HG02571 (cell line): ENCODE data around the gene PDIK1L.

ENCODE experiments used
- ATAC-seq: cut with Tn5 transposase; IDR thresholded peaks from one replicate; pipeline ENCODE4 v1.9.1; 2021; ENCODE audit warnings: mild to moderate bottlenecking, moderate library complexity; ENCODE audit not compliant: unreplicated experiment

Gene PDIK1L

DNA sequence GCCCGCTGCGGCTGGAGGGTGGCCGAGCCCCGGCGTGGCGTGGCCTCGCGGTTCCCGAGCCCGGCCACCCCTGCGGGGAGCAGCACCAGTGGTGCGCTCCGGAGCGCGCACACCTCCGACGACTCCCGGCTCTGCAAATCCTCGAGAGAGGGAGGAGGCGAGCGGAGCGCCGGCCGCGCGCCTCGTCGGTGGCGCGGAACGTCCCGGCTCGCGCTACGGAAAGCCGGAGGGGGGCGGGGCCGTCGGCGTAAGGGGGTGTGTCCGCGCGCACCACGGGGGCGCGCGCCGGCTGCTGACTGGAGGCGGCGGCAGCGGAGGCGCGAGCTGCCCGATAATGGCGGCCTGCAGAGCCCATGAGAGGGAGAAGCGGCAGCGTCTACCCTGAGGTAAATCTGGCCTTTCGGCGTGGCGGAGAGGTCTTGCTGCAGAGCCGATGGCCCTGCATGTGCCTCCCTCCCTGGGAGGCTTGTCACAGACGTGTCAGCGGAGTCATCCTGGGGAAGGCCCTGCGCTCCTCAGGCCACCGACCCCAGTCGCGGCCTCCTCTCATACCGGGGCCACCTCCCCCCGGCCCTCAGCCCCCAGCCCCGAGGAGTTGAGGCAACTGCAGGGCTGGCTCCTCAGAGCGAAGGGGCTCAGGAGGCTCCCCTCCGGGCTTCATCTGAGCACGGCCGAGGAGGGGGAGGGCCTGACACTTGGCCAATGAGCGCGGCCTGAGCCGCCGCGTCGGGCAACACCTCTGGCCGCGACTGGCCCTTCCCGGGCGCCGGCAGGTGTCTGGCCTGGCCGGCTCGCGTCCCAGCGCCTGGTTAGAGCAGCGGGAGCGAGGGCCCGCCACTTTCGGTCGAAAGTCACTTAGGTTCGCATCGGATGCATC, at the start of gene PDIK1L:
Gene PDIK1L (plus strand): TSS at position 295 of the 877 bp plus-strand sequence. CDS start 2,485 bp downstream, outside the sequence.
- peak; percentile 59 for ATAC-seq

DNA sequence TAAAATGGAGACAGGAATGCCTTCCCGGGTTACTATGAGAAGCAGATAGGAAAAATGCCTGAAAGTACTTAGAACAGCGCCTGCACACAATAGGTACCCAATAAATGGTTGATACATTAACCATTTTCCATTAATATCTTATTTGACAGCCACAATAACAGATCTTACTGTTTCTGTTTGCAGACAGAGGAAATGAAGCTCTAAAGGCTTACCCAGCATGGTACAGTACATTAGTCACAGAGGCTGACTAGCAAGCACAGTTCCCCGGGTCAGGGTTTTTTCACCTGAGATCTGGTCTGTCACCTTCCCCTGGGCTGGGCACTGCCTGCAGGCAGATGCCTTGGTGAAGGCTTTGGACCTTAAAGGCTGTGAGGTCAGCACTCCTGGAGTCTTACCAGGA, 47.1 kb upstream of the PDIK1L start:
- ATAC-seq: no peak

DNA sequence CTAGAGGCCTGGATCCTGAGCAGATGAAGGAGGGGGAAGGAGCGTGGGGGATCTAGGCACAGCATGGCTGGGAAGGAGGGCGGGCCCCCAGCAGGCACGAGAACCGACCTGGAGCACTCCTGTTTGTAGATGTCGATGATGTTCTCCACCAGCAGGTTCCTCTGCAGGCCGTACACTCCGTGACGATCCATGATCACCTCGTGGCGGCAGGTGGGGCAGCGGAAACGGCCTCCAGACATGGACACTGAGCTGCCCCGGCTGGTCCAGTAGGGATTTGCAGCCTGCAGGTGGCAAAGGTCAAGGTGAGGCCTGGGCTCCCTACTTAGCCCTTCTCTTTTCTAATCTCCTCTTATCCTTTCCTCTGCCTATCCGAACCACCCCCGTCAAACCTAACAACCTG, 45.5 kb upstream of the PDIK1L start:
- ATAC-seq: no peak

DNA sequence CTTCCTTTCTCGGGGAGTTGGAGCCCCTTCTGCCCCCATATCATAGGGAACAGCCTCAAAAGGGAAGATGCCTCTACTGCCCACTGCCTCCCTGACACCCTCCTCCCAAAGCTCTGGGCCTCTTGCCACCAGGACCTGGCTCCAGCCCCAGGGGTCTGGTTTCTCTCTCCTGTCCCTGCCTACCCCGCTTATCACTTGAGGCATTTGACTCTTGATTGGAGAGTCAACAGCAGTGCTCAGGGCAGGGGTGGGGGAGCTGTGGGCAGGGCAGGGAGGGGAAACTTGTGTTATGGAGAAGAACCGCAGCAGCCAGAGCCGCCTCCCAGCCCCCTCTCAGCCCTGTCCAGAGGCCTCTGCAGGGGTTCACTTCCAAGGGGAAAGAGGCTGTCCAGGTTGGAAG, 44.8 kb upstream of the PDIK1L start:
- no peak for ATAC-seq

DNA sequence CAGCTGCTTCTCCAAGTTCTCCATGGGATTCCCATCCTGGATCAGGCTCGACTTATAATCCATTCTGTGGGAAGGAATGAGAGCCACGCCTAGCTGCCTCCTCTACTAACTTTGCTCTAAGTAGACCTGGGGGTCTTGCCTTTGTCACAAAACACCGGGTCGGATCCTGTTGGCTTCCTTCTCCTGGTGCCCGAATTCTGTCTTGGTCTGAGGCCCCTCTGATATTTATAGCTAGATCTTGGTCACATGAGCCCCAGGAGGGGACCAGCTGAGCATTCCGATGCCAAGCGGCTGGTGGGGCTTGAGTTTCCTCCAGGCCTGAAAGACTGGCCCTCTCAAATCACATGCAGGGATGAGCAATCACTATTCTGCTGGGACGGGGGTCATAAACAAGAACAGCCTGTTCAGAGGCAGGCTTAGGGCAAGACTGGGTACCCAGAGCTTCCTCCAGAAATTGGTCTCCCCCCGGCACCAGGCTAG, 44.2 kb upstream of the PDIK1L start, which contains the start of gene TRIM63:
Gene TRIM63 (minus strand): TSS at position 199 of the 480 bp plus-strand sequence. CDS start 136 bp downstream, at position 63.
- no peak for ATAC-seq

DNA sequence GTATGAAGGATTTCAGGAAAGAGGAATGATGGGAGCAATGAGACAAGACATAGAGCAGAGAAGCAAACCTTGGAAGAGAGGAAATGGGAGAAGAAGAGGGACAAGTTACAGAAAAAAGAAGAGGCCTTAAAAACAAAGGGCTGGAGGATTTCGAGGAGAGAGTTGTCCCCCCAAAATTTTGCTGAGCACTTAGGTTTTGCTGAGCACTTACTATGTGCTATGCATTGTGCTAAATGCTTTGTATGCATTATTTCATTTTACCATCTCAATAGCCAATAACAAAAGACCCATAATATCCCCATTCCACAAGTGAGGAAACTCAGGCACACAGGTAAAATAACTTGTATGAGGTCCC, 41.7 kb upstream of the PDIK1L start:
- ATAC-seq: no peak

DNA sequence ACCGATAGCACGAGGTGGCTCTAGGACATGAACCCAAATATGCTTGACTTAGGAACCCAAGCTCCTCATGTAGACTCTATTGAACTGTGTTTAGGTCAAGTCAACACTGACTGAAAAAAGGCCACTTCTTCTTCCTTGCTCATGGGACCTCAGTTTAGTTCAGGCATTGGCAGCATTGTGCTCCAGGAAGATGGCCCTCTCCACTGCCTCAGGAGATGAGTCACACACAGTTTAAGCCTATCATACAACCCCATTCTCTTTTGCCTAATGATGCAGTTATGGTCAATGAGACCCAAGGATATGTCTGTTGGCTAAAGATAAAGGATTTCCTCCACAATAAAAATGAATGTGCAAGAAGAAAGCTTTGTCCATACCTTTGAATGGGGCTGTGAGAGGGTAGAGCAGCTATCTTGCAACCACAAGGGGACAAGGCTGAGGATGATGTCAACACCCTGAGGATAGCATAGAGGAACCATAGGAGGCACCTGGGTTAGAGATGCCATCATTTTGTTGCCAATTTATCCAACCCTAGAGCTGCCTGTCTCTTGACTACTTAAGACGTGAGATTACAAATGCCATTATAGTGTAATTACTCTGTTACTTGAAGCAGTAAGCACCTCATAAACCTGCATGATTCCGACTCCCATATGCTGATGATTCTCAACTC, 41.2 kb upstream of the PDIK1L start:
- ATAC-seq: no peak

DNA sequence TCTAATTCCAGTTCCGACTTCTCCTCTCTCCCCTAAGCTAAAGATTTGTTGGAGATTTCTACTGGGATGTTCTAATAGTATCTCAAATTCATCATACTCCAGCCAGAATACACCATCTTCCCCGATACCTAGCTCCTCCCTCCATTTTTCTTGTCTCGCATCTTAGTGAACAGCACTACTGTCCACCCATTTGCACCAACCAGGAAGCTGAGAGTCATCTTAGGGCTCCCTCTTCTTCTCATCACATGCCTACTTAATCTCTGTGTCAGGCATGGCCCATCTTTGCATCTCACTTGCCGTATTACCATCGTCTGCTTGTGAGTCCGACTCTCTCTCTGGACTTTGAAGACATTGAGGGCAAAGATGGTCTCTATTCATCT, 40.7 kb upstream of the PDIK1L start:
- no peak for ATAC-seq

DNA sequence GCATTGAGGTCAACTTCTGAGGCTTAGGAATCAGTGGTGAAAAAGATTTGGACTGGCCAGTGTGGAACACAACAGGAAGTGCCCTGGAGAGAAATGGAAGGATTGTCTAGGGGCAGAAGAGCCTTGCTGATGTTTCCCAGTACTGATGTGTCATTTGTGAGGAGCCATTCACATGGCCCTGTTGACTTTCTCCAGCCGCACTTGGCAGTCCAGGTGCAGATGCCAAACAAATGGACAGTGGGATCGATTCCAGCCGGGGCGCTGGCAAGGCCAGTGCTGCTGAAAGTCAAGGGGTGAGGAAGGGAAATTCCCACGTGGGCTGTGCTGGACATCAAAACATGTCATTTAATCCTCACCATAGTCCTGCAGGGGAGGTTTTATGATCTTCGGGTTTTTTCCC, 39.3 kb upstream of the PDIK1L start:
- no peak for ATAC-seq

DNA sequence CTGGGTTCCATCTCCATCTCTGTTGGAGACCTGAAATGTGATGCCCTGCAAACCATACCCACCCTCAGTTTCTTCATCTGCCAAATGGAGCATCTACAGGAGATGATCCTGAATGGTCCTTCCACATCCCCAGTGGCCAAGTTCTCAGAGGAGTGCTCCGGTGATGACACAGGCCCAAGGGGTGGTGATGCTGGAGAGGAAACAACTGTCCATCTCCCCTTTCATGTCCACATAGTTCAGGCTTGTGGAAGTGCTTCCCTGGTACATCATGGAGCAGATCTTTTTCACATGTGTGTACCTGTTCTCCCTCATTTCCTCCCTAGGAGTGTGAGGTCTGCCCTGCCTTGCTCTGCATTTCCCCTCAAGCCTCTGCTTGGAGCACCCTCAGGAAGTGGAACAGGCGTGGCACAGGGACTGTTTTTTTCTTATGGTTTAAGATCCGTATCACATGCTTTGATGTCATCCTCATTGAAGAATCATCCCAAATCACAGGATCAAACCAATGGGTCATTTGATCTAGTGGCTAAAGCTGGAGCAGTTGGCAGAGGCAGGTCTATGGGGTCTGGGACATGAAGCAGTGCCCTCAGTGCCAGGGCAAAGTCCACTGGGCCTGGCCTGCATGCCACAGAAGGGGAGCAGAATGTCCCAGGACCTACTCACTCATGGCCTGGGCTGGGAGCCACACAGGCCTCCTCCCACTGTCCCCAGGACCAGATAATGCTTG, 36.0 kb upstream of the PDIK1L start:
- ATAC-seq: no peak

DNA sequence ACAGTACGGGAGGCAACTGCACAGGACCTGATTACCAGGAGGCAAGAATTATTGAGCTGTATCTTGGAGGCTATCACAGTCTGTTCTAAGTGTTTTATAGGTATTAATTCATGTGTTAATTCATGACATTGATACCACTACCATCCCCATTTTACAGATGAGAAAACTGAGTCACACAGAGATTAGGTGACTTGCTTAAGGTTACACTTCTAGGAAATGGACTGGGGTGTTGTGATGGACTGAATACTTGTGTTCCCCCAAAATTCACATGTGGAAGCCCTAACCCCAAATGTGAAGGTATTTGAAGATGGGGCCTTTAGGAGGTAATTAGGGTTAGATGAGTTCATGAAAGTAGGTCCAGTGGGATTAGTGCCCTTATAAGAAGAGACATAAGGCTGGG, 34.1 kb upstream of the PDIK1L start:
- ATAC-seq: no peak

DNA sequence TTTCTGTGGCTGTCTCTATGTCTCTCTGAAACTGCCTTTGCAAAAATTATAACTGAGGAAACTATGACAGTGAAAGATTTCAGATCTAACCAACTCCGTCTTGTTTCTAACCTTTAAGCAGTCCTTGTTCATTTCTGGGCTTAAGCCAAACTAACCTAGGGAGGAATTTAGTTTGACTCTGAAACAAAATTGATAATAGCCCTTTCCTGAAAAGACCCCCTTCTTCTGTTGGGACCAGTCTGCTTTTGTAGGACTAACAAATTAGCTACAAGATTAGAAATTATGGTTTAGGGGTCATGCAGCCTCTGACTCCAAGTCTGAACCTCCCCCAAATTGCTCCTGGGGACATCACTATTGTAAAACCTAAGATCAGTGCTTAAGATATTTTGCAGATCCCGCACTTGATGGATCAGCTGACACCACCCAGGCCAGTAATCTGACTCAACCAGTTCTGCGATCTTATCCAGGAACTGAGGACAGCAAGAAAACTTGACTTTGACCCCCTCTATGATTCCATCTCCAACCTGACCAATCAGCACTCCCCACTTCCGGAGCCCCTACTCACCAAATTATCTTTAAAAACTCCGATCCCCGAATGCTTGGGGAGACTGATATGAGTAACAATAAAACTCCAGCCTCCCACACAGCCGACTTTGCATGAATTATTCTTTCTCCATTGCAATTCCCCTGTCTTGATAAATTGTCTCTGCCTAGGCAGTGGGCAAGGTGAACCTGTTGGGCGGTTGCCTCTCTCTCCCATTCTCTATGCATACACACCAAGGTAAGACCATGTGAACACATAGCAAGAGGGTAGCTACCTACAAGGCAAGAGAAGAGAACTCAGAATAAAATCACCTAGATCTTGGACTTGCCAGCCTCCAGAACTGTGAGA, 33.1 kb upstream of the PDIK1L start:
- ATAC-seq: no peak

DNA sequence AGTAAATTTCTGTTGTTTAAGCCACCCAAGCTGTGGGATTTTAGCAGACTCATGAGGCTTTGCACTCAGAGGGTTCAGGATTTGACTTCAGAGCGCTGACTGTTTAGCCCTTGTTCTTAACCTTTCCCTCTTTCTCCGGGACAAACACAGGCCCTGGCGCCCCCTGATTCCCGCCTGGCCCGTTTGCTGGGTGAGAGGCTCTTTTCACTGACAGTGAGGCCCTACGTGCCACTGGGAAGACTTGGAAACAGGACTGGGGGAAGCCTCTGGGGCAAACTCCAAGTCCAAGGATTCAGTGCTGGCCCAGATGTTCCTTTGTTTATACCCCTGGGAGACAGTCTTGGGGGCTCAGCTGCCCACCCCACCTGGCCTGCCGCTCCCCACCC, 32.5 kb upstream of the PDIK1L start:
- no peak for ATAC-seq

DNA sequence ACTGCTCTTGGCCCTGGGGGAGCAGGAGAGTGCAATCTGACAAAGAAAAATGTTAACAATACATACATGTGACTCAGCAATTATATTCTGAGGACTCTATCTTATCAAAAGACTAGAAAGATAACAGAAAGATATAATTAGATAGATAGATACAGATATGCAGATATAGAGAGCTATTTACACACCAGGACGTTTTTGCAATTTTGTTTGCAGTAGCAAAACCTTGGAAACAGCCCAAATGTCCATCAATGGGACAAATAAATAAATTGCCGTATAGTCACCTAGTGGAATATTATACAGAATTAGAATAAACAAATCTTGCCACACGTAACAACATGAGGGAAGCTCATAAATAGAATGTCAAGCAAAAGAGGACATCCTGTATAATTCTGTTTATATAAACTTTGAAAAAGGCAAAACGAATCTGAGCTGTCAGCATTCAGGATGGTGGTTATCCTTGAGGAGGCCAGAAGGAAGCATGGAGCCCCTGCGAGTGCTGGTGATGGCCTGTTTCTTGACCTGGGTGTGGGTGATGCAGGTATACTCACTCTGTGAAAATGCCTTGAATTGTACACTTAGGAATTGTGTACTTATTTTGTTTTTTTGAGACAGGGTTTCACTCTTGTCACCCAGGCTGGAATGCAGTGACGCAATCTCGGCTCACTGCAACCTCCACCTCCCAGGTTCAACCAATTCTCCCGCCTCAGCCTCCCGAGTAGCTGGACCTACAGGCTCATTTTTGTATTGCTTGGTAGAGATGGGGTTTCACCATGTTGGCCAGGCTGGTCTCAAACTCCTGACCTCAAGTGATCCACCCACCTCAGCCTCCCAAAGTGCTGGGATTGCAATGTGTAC, 31.4 kb upstream of the PDIK1L start:
- no peak for ATAC-seq

DNA sequence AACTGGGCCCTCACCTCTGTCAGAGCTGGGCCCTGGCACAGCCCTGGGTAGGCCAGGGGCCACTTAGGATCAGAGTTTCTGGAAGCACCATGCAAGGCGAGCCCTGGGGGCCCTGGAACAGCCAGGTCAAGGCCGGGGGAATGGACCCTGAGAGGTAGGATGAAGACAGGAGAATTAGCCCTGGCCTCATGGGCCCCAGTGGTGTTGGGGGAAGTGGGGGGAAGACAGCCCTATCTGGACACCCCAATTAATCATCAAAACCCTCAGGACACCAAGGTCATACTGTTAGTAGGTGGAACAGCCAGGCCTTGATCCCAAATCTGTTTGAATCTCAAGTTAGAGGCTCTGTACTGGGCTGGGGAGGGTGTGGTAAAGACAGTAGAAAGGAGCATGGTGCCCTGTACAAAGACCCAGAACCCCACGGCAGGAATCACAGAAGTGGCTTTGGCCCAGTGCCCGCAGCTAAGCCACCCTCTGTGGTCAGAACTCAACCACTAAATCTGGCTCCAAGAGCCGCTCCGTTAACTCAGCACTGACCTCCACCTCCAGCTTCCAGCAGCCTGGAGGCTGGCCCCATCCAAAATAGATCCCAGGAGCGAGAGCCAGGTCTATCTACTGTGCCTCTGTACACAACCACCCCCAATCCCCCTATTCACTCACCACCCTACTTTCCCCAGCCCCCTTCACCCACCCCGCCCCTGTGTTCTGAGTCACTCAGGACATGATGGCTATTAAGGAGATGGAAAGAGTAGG, 30.2 kb upstream of the PDIK1L start:
- ATAC-seq: no peak

DNA sequence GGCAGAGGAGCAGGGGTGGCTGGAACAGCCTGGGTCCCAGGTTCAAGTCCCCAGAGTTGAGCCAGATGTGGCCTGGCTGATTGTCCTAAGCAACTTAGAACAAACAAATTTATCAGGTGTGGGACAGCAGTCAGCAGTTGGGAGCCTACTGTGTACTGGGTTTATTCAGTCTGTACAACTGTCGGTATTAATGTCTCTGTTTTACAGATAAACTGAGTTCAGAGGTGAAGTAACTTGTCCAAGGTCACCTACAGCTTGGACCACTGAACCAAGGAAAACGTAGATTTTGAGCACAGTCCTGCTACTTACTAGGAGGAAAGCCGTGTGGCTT, 29.6 kb upstream of the PDIK1L start:
- no peak for ATAC-seq

DNA sequence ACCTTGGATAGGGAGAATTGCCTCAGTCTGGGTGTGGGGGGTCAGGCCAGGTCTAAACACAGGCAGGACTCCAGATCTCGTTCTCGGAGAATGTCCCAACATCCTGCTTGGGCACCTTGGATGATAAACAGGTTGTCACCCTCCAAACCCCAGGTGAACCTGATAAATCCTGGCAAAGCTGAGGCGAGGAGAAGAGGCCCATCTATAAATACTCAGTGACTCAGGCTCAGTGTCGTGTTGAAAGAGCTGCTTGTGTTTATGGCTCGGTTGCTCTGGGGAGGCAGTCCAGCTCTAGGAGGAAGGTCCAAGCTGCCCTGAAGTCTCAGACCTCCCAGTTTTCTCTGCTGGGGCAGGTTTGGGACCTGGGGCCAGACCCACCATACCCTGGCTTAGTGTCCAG, 28.4 kb upstream of the PDIK1L start:
- no peak for ATAC-seq

DNA sequence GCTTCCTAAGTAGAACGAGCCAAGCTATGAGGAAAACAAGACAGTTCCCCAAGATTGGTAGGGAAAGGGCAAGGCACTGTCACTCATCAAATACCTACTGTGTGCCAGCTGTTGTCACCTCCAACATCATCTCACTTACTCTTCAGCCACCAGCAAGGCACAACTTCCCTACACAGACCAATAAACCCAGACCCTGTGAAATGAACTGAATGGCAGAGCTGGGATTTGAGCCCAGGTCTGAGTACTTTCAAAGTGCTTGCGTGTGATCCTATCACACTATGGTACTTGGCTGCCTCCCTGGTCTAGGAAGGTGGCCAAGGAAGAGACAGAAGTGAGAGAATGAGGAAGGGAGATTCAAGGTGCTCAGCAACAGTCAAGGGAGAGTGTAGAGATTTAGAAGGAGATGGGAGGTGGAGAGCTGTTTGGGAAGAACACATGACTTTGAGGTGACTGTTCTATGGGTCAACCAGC, 27.5 kb upstream of the PDIK1L start:
- no peak for ATAC-seq

DNA sequence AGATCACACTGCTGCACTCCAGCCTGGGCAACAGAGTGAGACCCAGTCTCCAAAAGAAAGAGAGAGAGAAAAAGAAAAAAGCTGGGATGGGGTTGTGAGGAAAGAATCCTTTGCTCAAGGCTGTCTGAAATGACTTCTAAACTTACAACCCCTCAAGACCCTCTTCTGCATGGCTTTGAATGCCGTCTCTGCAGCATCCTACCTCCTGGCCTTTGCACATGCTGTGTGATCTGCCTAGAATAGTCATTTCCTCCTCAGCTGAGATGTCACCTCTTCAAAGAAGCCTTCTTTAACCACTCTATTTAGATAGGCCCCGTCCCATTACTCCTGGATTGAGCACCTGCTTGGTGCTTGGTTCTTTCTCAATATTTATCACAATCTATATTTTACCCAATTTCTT, 26.8 kb upstream of the PDIK1L start:
- ATAC-seq: no peak
